ENCODE data around the gene GPR37L1. TPM values are rescaled to one million over a fixed set of nuclear protein-coding genes. Genes with fewer than 3 reads are reported as not detected.

GPR37L1 gene
- total and polyA plus RNA-seq, 4 experiments from 2014 or later, result 0.07 TPM; not detected in 3

DNA sequence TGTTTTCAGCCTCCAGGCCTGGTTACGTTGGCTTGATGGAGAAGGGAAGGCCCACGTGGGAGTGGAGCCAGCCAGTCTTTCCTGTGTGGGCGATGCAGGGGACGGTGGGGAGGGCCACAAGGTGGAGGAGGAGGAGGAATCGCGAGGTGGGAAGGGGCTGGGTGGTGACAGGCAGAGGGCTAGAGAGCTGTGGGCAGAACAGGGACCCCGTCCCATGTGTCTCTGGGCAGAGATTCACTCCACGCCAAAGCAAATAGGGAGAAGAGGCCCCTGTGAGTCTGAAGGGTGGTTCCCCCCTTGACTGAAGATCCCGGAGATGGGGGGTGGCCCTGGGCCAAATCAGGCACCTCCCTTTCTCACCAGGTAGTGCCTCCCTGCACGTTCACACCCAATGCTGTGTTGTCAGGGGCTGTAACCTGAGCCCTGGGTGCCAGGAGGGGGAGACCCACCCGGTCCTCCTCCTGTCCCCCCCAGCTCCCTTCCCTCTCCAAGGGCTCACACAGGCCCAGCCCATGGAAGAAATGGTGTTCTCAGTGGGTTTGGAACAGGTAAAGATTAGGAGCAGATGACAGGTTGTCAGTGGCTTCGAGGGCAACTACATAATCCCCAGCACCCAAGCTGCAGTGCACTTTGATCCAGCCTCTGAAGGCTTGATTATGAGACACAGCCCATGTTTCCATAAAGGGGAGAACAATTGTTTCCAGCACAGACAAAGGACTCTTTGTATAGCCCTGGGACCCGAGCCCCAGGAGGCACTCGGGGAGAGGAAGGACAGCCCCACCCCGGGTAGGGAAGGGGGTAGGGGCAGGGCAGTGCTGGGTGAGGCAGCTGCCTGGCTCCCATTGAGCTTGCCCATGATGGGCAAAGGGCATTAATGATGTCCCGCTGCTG is 37.7 kb upstream of the GPR37L1 start:
- no peaks in the 10 kb centered on the region for H3K27me3 ChIP-seq (ENCODE audit: insufficient read depth, low read length)
- H3K36me3 Mint-ChIP-seq, result no peaks in the 10 kb centered on the region
- H3K27ac Mint-ChIP-seq, result peak overlapping the region in 1 of 7 donors; percentile 43
- H3K4me3 ChIP-seq (ENCODE audit: low read length in 2 of 2), result no peak overlapping the region
- no peaks in the 10 kb centered on the region for H3K4me1 Mint-ChIP-seq
- DNase-seq, result no peak
- no peaks in the 10 kb centered on the region for H3K4me1 ChIP-seq (ENCODE audit: insufficient read depth, low read length)
- H3K9me3 ChIP-seq (ENCODE audit: control insufficient read depth in 1 of 2, low read length in 2 of 2), result no peaks in the 10 kb centered on the region
- H3K27ac ChIP-seq (ENCODE audit: low read depth, low read length), result no peak overlapping the region
- H3K4me3 Mint-ChIP-seq, result no peak overlapping the region
- ChIA-PET POLR2A (ENCODE audit: partially characterized antibody) (no interaction called here), CTCF (ENCODE audit: partially characterized antibody) (no interaction called here)
- H3K36me3 ChIP-seq (ENCODE audit: insufficient read depth, low read length), result no peaks in the 10 kb centered on the region
- H3K9me3 Mint-ChIP-seq, result no peaks in the 10 kb centered on the region
- H3K27me3 Mint-ChIP-seq, result peaks cover 1 to 2% of the 10 kb centered on the region in 2 donors
- intact Hi-C loops (cut with micrococcal nuclease), result no loop called here

- Histone ChIP-seq H3K36me3 (ENCODE audit: insufficient read depth, low read length) (no peaks in the 10 kb centered on the region), H3K4me1 (ENCODE audit: insufficient read depth, low read length) (no peaks in the 10 kb centered on the region), H3K27ac (ENCODE audit: low read depth, low read length) (no peak overlapping the region), H3K27me3 (ENCODE audit: insufficient read depth, low read length) (no peaks in the 10 kb centered on the region), H3K4me3 (ENCODE audit: low read length in 2 of 2) (no peak overlapping the region), H3K9me3 (ENCODE audit: control insufficient read depth in 1 of 2, low read length in 2 of 2) (no peaks in the 10 kb centered on the region)
- no peak for DNase-seq
- ChIA-PET CTCF (ENCODE audit: partially characterized antibody) (no interaction called here), POLR2A (ENCODE audit: partially characterized antibody) (no interaction called here)
- Mint-ChIP-seq H3K36me3 (no peaks in the 10 kb centered on the region), H3K9me3 (no peaks in the 10 kb centered on the region), H3K4me3 (no peak overlapping the region), H3K27me3 (peaks cover 1 to 2% of the 10 kb centered on the region in 2 donors), H3K4me1 (no peaks in the 10 kb centered on the region), H3K27ac (no peak overlapping the region)
- intact Hi-C loops (cut with micrococcal nuclease), result no loop called here
These were observed 36.9 kb upstream of the GPR37L1 start for GRCh38 chr1:202085682-202086373.

- CTCF ChIA-PET (ENCODE audit: partially characterized antibody), result interaction anchor here (1.3 kb wide), 1 partner anchor 48 kb away, joined by 4 read pairs; no protein-coding TSS in a partner anchor
These were observed 36.0 kb upstream of the GPR37L1 start for GRCh38 chr1:202086579-202087350.

DNA sequence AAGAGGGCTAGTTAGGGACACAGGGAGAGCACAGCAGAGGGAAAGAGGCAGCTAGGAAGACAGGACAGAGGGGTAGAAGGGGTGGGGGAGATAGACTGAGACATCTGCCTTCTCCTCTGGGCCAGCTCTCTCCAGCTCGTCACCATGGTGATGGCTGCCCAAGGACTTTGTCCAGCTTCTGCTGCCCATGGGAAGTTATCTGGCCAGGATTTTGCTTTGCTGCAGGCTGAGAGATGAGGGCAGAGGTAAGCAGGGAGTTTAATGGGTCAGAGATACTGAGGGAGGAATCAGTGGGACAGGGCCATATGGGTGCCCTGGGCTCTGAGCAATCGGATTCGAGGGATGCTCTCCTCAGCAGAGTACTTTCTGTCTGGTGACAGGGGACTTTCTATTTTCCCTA is 34.5 kb upstream of the GPR37L1 start:
- H3K9me3 ChIP-seq (ENCODE audit: control insufficient read depth in 1 of 2, low read length in 2 of 2), result no peaks in the 10 kb centered on the region
- no peak overlapping the region for H3K4me3 Mint-ChIP-seq
- no peaks in the 10 kb centered on the region for H3K9me3 Mint-ChIP-seq
- H3K4me1 Mint-ChIP-seq, result no peaks in the 10 kb centered on the region
- H3K27ac Mint-ChIP-seq, result no peak overlapping the region
- ChIA-PET CTCF (ENCODE audit: partially characterized antibody) (no interaction called here), POLR2A (ENCODE audit: partially characterized antibody) (no interaction called here)
- H3K36me3 ChIP-seq (ENCODE audit: insufficient read depth, low read length), result no peaks in the 10 kb centered on the region
- H3K4me1 ChIP-seq (ENCODE audit: insufficient read depth, low read length), result no peaks in the 10 kb centered on the region
- intact Hi-C loops (cut with micrococcal nuclease), result no loop called here
- H3K4me3 ChIP-seq (ENCODE audit: low read length in 2 of 2), result no peak overlapping the region
- no peak for DNase-seq
- no peak overlapping the region for H3K27ac ChIP-seq (ENCODE audit: low read depth, low read length)
- no peaks in the 10 kb centered on the region for H3K36me3 Mint-ChIP-seq
- H3K27me3 ChIP-seq (ENCODE audit: insufficient read depth, low read length), result no peaks in the 10 kb centered on the region
- peaks cover 1 to 4% of the 10 kb centered on the region in 2 donors for H3K27me3 Mint-ChIP-seq

More at GRCh38 chr1:202086579-202087350, 36.0 kb upstream of the GPR37L1 start:
- no peaks in the 10 kb centered on the region for H3K9me3 Mint-ChIP-seq
- no peak overlapping the region for H3K4me3 Mint-ChIP-seq
- intact Hi-C loops (cut with micrococcal nuclease), result no loop called here
- Histone ChIP-seq H3K36me3 (ENCODE audit: insufficient read depth, low read length) (no peaks in the 10 kb centered on the region), H3K27me3 (ENCODE audit: insufficient read depth, low read length) (no peaks in the 10 kb centered on the region), H3K9me3 (ENCODE audit: control insufficient read depth in 1 of 2, low read length in 2 of 2) (no peaks in the 10 kb centered on the region), H3K4me3 (ENCODE audit: low read length in 2 of 2) (no peak overlapping the region), H3K27ac (ENCODE audit: low read depth, low read length) (no peak overlapping the region), H3K4me1 (ENCODE audit: insufficient read depth, low read length) (no peaks in the 10 kb centered on the region)
- DNase-seq, result no peak
- H3K36me3 Mint-ChIP-seq, result no peaks in the 10 kb centered on the region
- peaks cover 1 to 4% of the 10 kb centered on the region in 2 donors for H3K27me3 Mint-ChIP-seq
- H3K27ac Mint-ChIP-seq, result no peak overlapping the region
- no peaks in the 10 kb centered on the region for H3K4me1 Mint-ChIP-seq
- POLR2A ChIA-PET (ENCODE audit: partially characterized antibody), result no interaction called here

DNA sequence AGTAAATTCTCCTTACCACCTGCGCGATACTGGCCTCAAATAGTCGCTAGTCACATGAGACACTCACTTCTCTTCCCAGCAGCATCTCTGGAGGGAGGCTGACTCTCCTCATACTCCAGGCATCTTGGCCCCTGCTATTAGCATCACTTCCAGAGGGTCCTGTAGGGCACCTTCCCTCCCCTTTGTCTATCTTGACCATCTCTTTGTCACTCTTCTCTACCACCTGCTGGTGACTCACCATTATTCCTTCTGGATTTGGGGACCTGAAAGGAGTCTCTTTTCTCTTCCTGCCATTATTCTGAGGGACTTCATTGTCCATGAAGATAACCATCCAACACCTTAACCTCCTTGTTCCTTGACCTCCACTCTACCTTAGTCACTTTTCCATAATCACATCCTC is 31.7 kb upstream of the GPR37L1 start:
- Histone ChIP-seq H3K9me3 (ENCODE audit: control insufficient read depth in 1 of 2, low read length in 2 of 2) (no peaks in the 10 kb centered on the region), H3K4me3 (ENCODE audit: low read length in 2 of 2) (no peak overlapping the region), H3K27ac (ENCODE audit: low read depth, low read length) (no peak overlapping the region), H3K27me3 (ENCODE audit: insufficient read depth, low read length) (no peaks in the 10 kb centered on the region), H3K36me3 (ENCODE audit: insufficient read depth, low read length) (no peaks in the 10 kb centered on the region), H3K4me1 (ENCODE audit: insufficient read depth, low read length) (no peaks in the 10 kb centered on the region)
- no peak overlapping the region for H3K27ac Mint-ChIP-seq
- no peaks in the 10 kb centered on the region for H3K9me3 Mint-ChIP-seq
- H3K4me1 Mint-ChIP-seq, result no peaks in the 10 kb centered on the region
- no peaks in the 10 kb centered on the region for H3K36me3 Mint-ChIP-seq
- DNase-seq, result no peak
- H3K27me3 Mint-ChIP-seq, result peaks cover 2 to 8% of the 10 kb centered on the region in 2 donors
- intact Hi-C loops (cut with micrococcal nuclease), result no loop called here
- ChIA-PET POLR2A (ENCODE audit: partially characterized antibody) (no interaction called here), CTCF (ENCODE audit: partially characterized antibody) (no interaction called here)
- H3K4me3 Mint-ChIP-seq, result peak overlapping the region in 1 of 8 donors; percentile 46

DNA sequence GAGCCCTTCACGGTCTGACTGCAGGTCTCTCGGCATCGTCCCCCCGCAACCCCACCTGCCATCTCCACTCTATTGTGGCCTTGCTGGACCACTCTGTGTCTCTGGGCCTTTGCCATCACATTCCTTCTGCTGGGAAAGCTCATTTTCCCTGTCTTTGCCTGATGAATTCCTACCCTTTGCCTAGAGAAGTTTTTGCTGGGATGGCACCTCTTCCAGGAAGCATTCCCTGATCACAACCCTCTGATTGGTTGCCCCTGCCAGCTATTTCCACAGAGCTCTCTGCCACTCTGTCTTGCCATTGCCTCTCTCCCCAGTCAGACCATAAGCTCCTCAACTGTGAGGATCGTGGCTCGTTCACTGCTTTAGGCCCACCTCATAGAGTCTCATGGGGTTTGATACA is 28.9 kb upstream of the GPR37L1 start:
- Histone ChIP-seq H3K4me3 (ENCODE audit: low read length in 2 of 2) (no peak overlapping the region), H3K4me1 (ENCODE audit: insufficient read depth, low read length) (no peaks in the 10 kb centered on the region), H3K9me3 (ENCODE audit: control insufficient read depth in 1 of 2, low read length in 2 of 2) (no peaks in the 10 kb centered on the region), H3K27ac (ENCODE audit: low read depth, low read length) (no peak overlapping the region), H3K36me3 (ENCODE audit: insufficient read depth, low read length) (no peaks in the 10 kb centered on the region), H3K27me3 (ENCODE audit: insufficient read depth, low read length) (no peaks in the 10 kb centered on the region)
- ChIA-PET CTCF (ENCODE audit: partially characterized antibody) (interaction anchor here (0.5 kb wide), 1 partner anchor 54 kb away, joined by 3 read pairs; no protein-coding TSS in a partner anchor), POLR2A (ENCODE audit: partially characterized antibody) (no interaction called here)
- no peaks in the 10 kb centered on the region for H3K4me1 Mint-ChIP-seq
- H3K36me3 Mint-ChIP-seq, result no peaks in the 10 kb centered on the region
- intact Hi-C loops (cut with micrococcal nuclease), result no loop called here
- no peaks in the 10 kb centered on the region for H3K9me3 Mint-ChIP-seq
- DNase-seq, result no peak
- H3K27ac Mint-ChIP-seq, result no peak overlapping the region
- H3K27me3 Mint-ChIP-seq, result peaks cover 2 to 10% of the 10 kb centered on the region in 2 donors
- H3K4me3 Mint-ChIP-seq, result no peak overlapping the region

DNA sequence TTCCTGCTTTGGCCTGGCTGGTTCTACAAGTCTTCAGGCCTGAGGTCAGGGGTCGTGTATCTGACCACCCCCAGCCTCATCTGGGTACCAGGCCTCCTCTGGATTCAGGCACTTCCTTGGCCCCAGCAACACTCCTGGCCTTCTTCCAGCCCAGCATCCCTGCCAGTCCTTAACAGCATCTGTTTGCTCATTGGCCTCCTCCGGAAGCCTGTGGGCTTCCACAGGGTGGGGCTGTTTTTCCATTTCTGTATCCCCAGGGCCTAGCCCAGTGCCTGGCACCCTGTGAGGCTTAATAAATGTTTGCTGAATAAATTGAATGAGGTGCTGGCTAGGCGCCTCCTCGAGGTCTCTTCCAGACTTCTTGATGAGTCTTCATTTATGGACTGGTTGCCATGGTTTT is 21.5 kb upstream of the GPR37L1 start:
- H3K4me3 Mint-ChIP-seq, result no peak overlapping the region
- H3K9me3 Mint-ChIP-seq, result no peaks in the 10 kb centered on the region
- ChIA-PET CTCF (ENCODE audit: partially characterized antibody) (no interaction called here), POLR2A (ENCODE audit: partially characterized antibody) (no interaction called here)
- no peaks in the 10 kb centered on the region for H3K27me3 ChIP-seq (ENCODE audit: insufficient read depth, low read length)
- no peaks in the 10 kb centered on the region for H3K36me3 ChIP-seq (ENCODE audit: insufficient read depth, low read length)
- H3K27ac ChIP-seq (ENCODE audit: low read depth, low read length), result no peak overlapping the region
- no peaks in the 10 kb centered on the region for H3K4me1 ChIP-seq (ENCODE audit: insufficient read depth, low read length)
- peaks cover 0 to 3% of the 10 kb centered on the region in 2 donors for H3K27me3 Mint-ChIP-seq
- H3K4me3 ChIP-seq (ENCODE audit: low read length in 2 of 2), result no peak overlapping the region
- intact Hi-C loops (cut with micrococcal nuclease), result no loop called here
- no peak for DNase-seq
- no peaks in the 10 kb centered on the region for H3K9me3 ChIP-seq (ENCODE audit: control insufficient read depth in 1 of 2, low read length in 2 of 2)
- no peaks in the 10 kb centered on the region for H3K4me1 Mint-ChIP-seq
- no peaks in the 10 kb centered on the region for H3K36me3 Mint-ChIP-seq
- no peak overlapping the region for H3K27ac Mint-ChIP-seq
